HCT116 (cell line): ENCODE data around the gene AAK1. TPM values are rescaled to one million over a fixed set of nuclear protein-coding genes. Genes with fewer than 3 reads are reported as not detected.
"Not testable (repeated sequence)": the region's sequence is repeated elsewhere in the genome, so short reads cannot be mapped to it uniquely, and the experiment has no call there.

Experiments used
- ATAC-seq: fragments of 200-7000 bp; cut with Tn5 transposase; 2 replicates; pipeline ENCODE4 v1.9.1; 2020; ENCODE audit warnings: mild to moderate bottlenecking, moderate library complexity
- BruUV-seq: library from RNA; stranded (reverse); fragments of 400-500 nt; replicated peaks from 2 replicates; lab custom pipeline; 2021; lab: Mats Ljungman, UMichigan
- CTCF ChIA-PET: fragments of 300-600 bp; sonication (Branson Sonifier 250); formaldehyde crosslinking; loops from one replicate; lab custom pipeline; 2021; ENCODE audit warnings: antibody characterized with exemption; lab: Charles Lee
- POLR2A ChIA-PET: fragments of 300-600, 350-600 bp; sonication (Branson Sonifier 250); formaldehyde crosslinking; loops from one replicate; lab custom pipeline; 2021; ENCODE audit warnings: antibody characterized with exemption; lab: Charles Lee
- RAD21 ChIA-PET, 2 experiments: fragments of 300-600 bp; sonication (Branson Sonifier 250); formaldehyde crosslinking; loops; one replicate each; lab custom pipeline; 2023; ENCODE audit warnings: low total read pairs in 2 of 2; ENCODE audit not compliant: uncharacterized antibody in 2 of 2, unreplicated experiment in 2 of 2, low non-redundant PET in 1 of 2; lab: Charles Lee
- DNase-seq: peaks from one replicate; pipeline ENCODE4 v3.0.0-alpha.2; 2010; ENCODE audit warnings: low read depth, low spot score
- H2AFZ ChIP-seq: fragments of 200-600 bp; shearing (Covaris generic), sonication (generic); 2 replicates; pipeline ENCODE4 v1.6.1; 2017; ENCODE audit warnings: low read depth, mixed run types, mixed read lengths, antibody characterized with exemption, low read length; ENCODE audit not compliant: poor library complexity, severe bottlenecking
- H3K27ac ChIP-seq: 2 replicates; pipeline ENCODE4 v1.5.1; 2012; ENCODE audit warnings: low read depth, low read length
- H3K27me3 ChIP-seq: fragments of 200-600 bp; sonication (generic); 2 replicates; pipeline ENCODE4 v1.6.1; 2016; ENCODE audit warnings: mixed run types, low read length, mixed read lengths; ENCODE audit not compliant: insufficient read depth
- H3K36me3 ChIP-seq, 2 experiments: fragments of 200-500 bp in 1 of 2; fragments of 200-600 bp in 1 of 2; sonication (Bioruptor generic) in 1 of 2; sonication (generic) in 1 of 2; 2 replicates each; pipeline versions ENCODE4 v1.5.1 to v1.6.1; 2014 to 2016; ENCODE audit warnings: low read length in 2 of 2, inconsistent platforms in 1 of 2, mixed read lengths in 1 of 2, mixed run types in 1 of 2; ENCODE audit not compliant: insufficient read depth in 2 of 2, control insufficient read depth in 1 of 2
- H3K4me1 ChIP-seq, 2 experiments: fragments of 200-600 bp in 1 of 2; sonication (generic) in 1 of 2; 2 replicates each; pipeline versions ENCODE4 v1.5.1 to v1.6.1; 2012 to 2017; ENCODE audit warnings: low read length in 2 of 2, inconsistent platforms in 1 of 2, mild to moderate bottlenecking in 1 of 2, mixed read lengths in 1 of 2, mixed run types in 1 of 2, moderate library complexity in 1 of 2; ENCODE audit not compliant: insufficient read depth in 2 of 2, control insufficient read depth in 1 of 2
- H3K4me2 ChIP-seq: fragments of 200-600 bp; sonication (generic); 2 replicates; pipeline ENCODE4 v1.6.1; 2017; ENCODE audit warnings: mixed run types, low read length, mixed read lengths
- H3K4me3 ChIP-seq, 2 experiments: fragments of 200-600 bp in 1 of 2; sonication (generic) in 1 of 2; replicated peaks in 1 of 2; 2 replicates each; pipeline ENCODE4 v1.5.1; 2011 to 2016; ENCODE audit warnings: low read length in 2 of 2, control low read depth in 1 of 2, low read depth in 1 of 2, mild to moderate bottlenecking in 1 of 2, mixed read lengths in 1 of 2, mixed run types in 1 of 2
- H3K79me2 ChIP-seq: fragments of 200-600 bp; sonication (generic); 2 replicates; pipeline ENCODE4 v1.6.1; 2017; ENCODE audit warnings: mild to moderate bottlenecking, mixed run types, low read length, moderate library complexity, mixed read lengths; ENCODE audit not compliant: insufficient read depth
- H3K9ac ChIP-seq: fragments of 200-600 bp; sonication (generic); 2 replicates; pipeline ENCODE4 v1.6.1; 2016; ENCODE audit warnings: low read length, mixed read lengths
- H3K9me2 ChIP-seq: fragments of 200-600 bp; sonication (generic), shearing (Covaris generic); 2 replicates; pipeline ENCODE4 v1.6.1; 2017; ENCODE audit warnings: mixed run types, mild to moderate bottlenecking, moderate library complexity; ENCODE audit not compliant: insufficient read depth
- H3K9me3 ChIP-seq, 2 experiments: fragments of 200-500 bp in 1 of 2; fragments of 200-600 bp in 1 of 2; sonication (Bioruptor generic) in 1 of 2; sonication (generic) in 1 of 2; 2 replicates each; pipeline ENCODE4 v1.6.1; 2014 to 2017; ENCODE audit warnings: low read length in 2 of 2, mixed read lengths in 2 of 2, inconsistent platforms in 1 of 2, low read depth in 1 of 2, mild to moderate bottlenecking in 1 of 2, mixed run types in 1 of 2, moderate library complexity in 1 of 2; ENCODE audit not compliant: control insufficient read depth in 1 of 2, insufficient read depth in 1 of 2
- H4K20me1 ChIP-seq: fragments of 200-600 bp; sonication (generic), shearing (Covaris generic); 2 replicates; pipeline ENCODE4 v1.6.1; 2017; ENCODE audit warnings: mixed run types, mild to moderate bottlenecking, moderate library complexity; ENCODE audit not compliant: insufficient read depth
- CBX3 ChIP-seq: IDR thresholded peaks from 2 replicates; pipeline ENCODE4 v1.6.1; 2012; ENCODE audit warnings: low read depth
- CEBPB ChIP-seq: IDR thresholded peaks from 2 replicates; pipeline ENCODE4 v1.6.1; 2012; ENCODE audit warnings: low read depth
- EGR1 ChIP-seq: IDR thresholded peaks from 2 replicates; pipeline ENCODE4 v1.6.1; 2012; ENCODE audit warnings: low read depth
- EZH2 ChIP-seq: fragments of 200-600 bp; sonication (generic); IDR thresholded peaks from 2 replicates; pipeline ENCODE4 v1.6.1; 2017; ENCODE audit warnings: antibody characterized with exemption, mixed run types
- POLR2AphosphoS5 ChIP-seq: IDR thresholded peaks from 2 replicates; pipeline ENCODE4 v1.6.1; 2011; ENCODE audit warnings: mild to moderate bottlenecking, low read depth, low read length, moderate library complexity
- REST ChIP-seq: IDR thresholded peaks from 2 replicates; pipeline ENCODE4 v1.6.1; 2012; ENCODE audit warnings: low read depth
- ZBTB33 ChIP-seq: IDR thresholded peaks from 2 replicates; pipeline ENCODE4 v1.6.1; 2011; ENCODE audit warnings: mild to moderate bottlenecking, low read length, moderate library complexity; ENCODE audit not compliant: insufficient replicate concordance; ENCODE audit errors: extremely low read depth
- ZFX ChIP-seq: fragments of 450-650 bp; IDR thresholded peaks from 2 replicates; pipeline ENCODE4 v1.6.1; 2017
- intact Hi-C: fragments of 100-400 bp; cut with micrococcal nuclease; formaldehyde crosslinking; loops from 2 replicates; pipeline ENCODE4 v1.10.0; 2022
- total RNA-seq: library from RNA; stranded (reverse); gene quantifications from one replicate; pipeline ENCODE4 v1.2.1, GENCODE V29; 2021; ENCODE audit not compliant: unreplicated experiment

AAK1 gene
- total RNA-seq, 1 experiment from 2014 or later = 32.0 TPM

- no peak for TF ChIP-seq POLR2AphosphoS5
- CTCF ChIA-PET = no interaction called here
Measured at GRCh38 chr2:69575926-69576325, 67.6 kb downstream of the AAK1 start.

GRCh38 chr2:69575371-69575770 lies 68.2 kb downstream of the AAK1 start:
- H3K9ac ChIP-seq, CTCF ChIA-PET, H3K9me2 ChIP-seq, H3K27ac ChIP-seq, H3K4me2 ChIP-seq, H3K4me3 ChIP-seq, H3K79me2 ChIP-seq, H3K4me1 ChIP-seq, intact Hi-C loops, H3K27me3 ChIP-seq, DNase-seq, H3K9me3 ChIP-seq, H4K20me1 ChIP-seq, RAD21 ChIA-PET, ATAC-seq, BruUV-seq, H2AFZ ChIP-seq, H3K36me3 ChIP-seq: not testable (repeated sequence)
- POLR2A ChIA-PET = interaction anchor here (1.4 kb wide), 1 partner anchor 10 kb away, joined by 3 read pairs; no protein-coding TSS in a partner anchor

More at GRCh38 chr2:69575926-69576325, 67.6 kb downstream of the AAK1 start:
- Histone ChIP-seq H3K79me2 (no peaks in the 10 kb centered on the region), H3K9me2 (no peaks in the 10 kb centered on the region), H2AFZ (no peak overlapping the region), H4K20me1 (no peaks in the 10 kb centered on the region), H3K27ac (no peak overlapping the region), H3K9ac (no peak overlapping the region), H3K4me1 (no peaks in the 10 kb centered on the region; a peak in 2 of 4 replicates), H3K4me2 (no peak overlapping the region), H3K9me3 (no peaks in the 10 kb centered on the region), H3K27me3 (no peaks in the 10 kb centered on the region), H3K4me3 (no peak overlapping the region), H3K36me3 (no peaks in the 10 kb centered on the region)
- RAD21 ChIA-PET = no interaction called here
- intact Hi-C loops = no loop called here
- POLR2A ChIA-PET = interaction anchor here (1.4 kb wide), 1 partner anchor 11 kb away, joined by 3 read pairs; no protein-coding TSS in a partner anchor
- DNase-seq (no peak), ATAC-seq (no peak)
- BruUV-seq = no TSS peak

- Histone ChIP-seq H3K36me3 (no peaks in the 10 kb centered on the region), H3K4me3 (no peak overlapping the region), H3K4me1 (peaks cover 4 to 16% of the 10 kb centered on the region in 2 experiments), H3K79me2 (no peaks in the 10 kb centered on the region), H2AFZ (no peak overlapping the region), H3K9me2 (no peaks in the 10 kb centered on the region), H3K27ac (no peak overlapping the region), H3K4me2 (no peak overlapping the region), H4K20me1 (no peaks in the 10 kb centered on the region), H3K27me3 (no peaks in the 10 kb centered on the region), H3K9me3 (no peaks in the 10 kb centered on the region), H3K9ac (no peak overlapping the region)
- ATAC-seq = no peak
- intact Hi-C loops = no loop called here
- no TSS peak for BruUV-seq
- ChIA-PET POLR2A (no interaction called here), CTCF (no interaction called here), RAD21 (no interaction called here)
- DNase-seq = no peak
- TF ChIP-seq CEBPB = no peak
- TF ChIP-seq ZFX = no peak
- no peak for TF ChIP-seq ZBTB33
- TF ChIP-seq REST = no peak
- TF ChIP-seq EGR1 = no peak
- no peak for TF ChIP-seq CBX3
- no peak for TF ChIP-seq EZH2
Measured at GRCh38 chr2:69572641-69573040, 70.9 kb downstream of the AAK1 start.
